T-helper 1 cell treated with Interleukin-12 subunit alpha and Interleukin-12 subunit beta and Interleukin-4 antibody, amounts not matched to agents 30 μg/mL and 1 μg/mL, for 36 hours (primary cell): ENCODE results near the gene FAT4.

Source experiments
- H3K27ac Mint-ChIP-seq: one replicate; pipeline ENCODE4 v1.8.0; 2021; ENCODE audit warnings: mild to moderate bottlenecking, mixed read lengths
- H3K27me3 Mint-ChIP-seq: one replicate; pipeline ENCODE4 v1.8.0; 2021; ENCODE audit warnings: low read depth, mixed read lengths
- H3K36me3 Mint-ChIP-seq: one replicate; pipeline ENCODE4 v1.8.0; 2021; ENCODE audit warnings: low read depth, mixed read lengths
- H3K4me1 Mint-ChIP-seq: one replicate; pipeline ENCODE4 v1.8.0; 2021; ENCODE audit warnings: low read depth, mixed read lengths
- H3K4me3 Mint-ChIP-seq: one replicate; pipeline ENCODE4 v1.8.0; 2021; ENCODE audit warnings: mild to moderate bottlenecking, moderate library complexity, mixed read lengths
- H3K9me3 Mint-ChIP-seq: one replicate; pipeline ENCODE4 v1.8.0; 2021; ENCODE audit warnings: mixed read lengths

The FAT4 gene

DNA sequence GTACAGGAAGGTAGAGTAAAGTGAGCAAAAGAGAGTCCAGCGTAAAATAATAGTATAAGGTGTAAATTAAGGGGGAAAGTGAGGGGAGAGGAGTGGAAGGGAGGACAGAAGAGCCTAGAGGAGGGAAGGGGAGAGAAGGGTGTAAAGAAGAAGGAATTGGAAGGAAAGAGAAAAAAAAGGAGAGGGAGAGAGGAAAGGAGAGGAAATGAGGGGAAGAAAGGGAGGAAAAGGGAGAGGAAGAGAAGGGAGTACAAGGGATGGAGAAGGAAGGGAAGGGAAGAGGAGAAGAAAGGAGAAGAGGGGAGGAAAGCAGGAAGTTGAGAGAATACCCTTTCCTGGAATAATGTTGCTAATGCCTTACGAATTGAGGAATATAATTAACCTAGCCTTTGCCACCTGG, 3.3 kb upstream of the FAT4 start:
- H3K9me3 Mint-ChIP-seq: no peaks in the 10 kb centered on the region
- H3K4me1 Mint-ChIP-seq: peaks cover 19% of the 10 kb centered on the region
- peaks cover 37% of the 10 kb centered on the region for H3K27me3 Mint-ChIP-seq
- peaks cover 1% of the 10 kb centered on the region for H3K36me3 Mint-ChIP-seq
- H3K27ac Mint-ChIP-seq: no peak overlapping the region
- no peak overlapping the region for H3K4me3 Mint-ChIP-seq

DNA sequence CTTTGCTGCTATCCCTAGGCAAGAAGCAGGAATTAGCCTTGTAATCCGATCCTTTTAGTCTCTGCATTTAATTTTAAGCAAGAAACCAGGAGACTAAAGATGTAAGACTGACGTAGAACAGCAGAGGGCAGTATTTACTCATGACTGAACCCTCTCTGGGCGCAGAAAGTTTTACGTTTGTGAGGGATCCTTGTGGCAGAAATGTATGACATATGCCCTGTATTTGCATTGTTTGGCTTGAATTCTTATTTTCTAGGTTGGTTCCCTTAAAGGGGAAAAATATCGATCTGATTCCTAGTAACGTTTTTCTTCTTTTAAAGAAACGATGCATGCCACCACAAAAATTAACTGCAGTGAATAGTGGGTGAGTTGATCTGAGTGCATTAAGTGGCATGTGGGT, 1.3 kb upstream of the FAT4 start:
- peaks cover 1% of the 10 kb centered on the region for H3K36me3 Mint-ChIP-seq
- no peak overlapping the region for H3K27ac Mint-ChIP-seq
- H3K4me3 Mint-ChIP-seq: peak overlapping the region; percentile 54
- H3K4me1 Mint-ChIP-seq: peaks cover 21% of the 10 kb centered on the region
- peaks cover 57% of the 10 kb centered on the region for H3K27me3 Mint-ChIP-seq
- no peaks in the 10 kb centered on the region for H3K9me3 Mint-ChIP-seq

DNA sequence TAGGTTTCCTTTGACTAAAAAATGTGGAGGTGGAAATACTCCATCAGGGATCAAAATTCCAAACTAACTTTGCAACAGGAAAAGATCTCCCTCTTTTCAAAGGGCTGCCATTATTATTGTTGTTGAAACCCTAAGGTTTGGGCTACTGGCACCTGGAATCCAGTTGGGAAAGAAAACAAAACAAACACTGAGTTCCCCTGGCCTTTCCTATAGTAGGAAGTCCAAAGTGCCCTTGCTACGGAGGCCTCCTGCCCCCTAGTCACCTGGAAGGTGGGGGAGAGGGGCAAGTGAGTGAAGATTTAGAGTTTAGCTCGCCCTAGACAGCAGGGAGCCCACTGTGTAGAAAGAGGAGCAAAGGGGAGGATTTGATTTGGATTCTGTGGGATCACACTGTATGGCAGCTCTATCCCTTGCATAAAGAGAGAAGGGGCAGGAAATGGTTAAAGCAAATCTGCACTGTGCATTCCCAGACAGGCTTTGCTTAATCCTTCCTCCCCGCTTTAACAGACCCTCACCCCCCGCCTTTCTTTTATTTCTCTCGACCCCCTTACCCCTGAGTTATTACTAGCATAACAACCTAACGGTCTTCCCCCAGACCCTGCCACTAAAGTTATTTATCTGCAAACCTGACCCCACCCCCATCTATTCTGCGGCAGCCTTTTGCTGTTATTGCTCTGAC, 627 bp upstream of the FAT4 start:
- H3K9me3 Mint-ChIP-seq: no peaks in the 10 kb centered on the region

DNA sequence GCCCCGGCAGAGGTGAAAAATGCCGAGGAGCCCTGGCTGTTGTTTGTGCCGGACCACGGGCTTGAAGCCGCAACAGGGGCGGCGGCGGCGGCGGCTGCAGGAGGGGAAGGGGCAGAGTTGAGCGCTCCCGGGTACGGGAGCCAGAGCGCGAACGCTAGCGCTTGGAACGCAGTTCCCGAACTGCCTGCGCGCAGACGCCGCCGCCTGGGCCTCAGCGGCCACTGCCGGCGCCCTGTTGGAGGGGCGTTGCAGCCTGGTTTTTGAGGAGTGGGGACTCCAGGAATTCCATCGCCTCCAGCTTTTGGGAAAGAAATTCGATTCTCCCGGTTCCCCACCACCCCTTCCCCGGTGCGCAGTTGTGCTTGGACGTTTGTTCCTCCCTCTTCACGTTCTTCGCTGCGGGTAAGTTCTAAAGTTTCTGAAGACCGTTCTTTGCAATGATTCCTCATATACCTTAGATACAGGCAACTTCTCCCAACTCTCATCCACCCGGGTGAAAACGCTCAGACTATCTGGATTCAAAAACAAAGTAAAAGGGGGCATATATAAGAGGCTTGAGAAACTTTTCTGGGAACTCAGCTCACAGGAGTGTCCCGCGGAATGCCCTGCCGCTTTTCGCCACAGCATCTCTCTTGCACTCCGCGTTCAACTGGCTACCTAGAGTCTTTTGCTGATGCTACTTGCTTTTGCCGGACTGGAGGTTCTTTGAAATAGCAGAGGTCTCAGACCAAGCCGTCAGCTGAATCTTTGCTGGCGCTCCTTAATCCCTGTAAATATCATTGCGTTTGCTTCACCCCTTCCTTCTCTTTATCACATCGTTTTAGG, 1.0 kb downstream of the FAT4 start:
- H3K27me3 Mint-ChIP-seq: peaks cover 60% of the 10 kb centered on the region
- no peaks in the 10 kb centered on the region for H3K9me3 Mint-ChIP-seq
- peak overlapping the region; percentile 1 for H3K27ac Mint-ChIP-seq
- H3K4me1 Mint-ChIP-seq: peaks cover 21% of the 10 kb centered on the region
- H3K36me3 Mint-ChIP-seq: peaks cover 1% of the 10 kb centered on the region
- H3K4me3 Mint-ChIP-seq: peak overlapping the region; percentile 86

More for the DNA sequence above, 627 bp upstream of the FAT4 start:
- H3K27ac Mint-ChIP-seq: no peak overlapping the region
- peaks cover 60% of the 10 kb centered on the region for H3K27me3 Mint-ChIP-seq
- H3K4me3 Mint-ChIP-seq: peak overlapping the region; percentile 86
- H3K4me1 Mint-ChIP-seq: peaks cover 21% of the 10 kb centered on the region
- H3K36me3 Mint-ChIP-seq: peaks cover 1% of the 10 kb centered on the region

DNA sequence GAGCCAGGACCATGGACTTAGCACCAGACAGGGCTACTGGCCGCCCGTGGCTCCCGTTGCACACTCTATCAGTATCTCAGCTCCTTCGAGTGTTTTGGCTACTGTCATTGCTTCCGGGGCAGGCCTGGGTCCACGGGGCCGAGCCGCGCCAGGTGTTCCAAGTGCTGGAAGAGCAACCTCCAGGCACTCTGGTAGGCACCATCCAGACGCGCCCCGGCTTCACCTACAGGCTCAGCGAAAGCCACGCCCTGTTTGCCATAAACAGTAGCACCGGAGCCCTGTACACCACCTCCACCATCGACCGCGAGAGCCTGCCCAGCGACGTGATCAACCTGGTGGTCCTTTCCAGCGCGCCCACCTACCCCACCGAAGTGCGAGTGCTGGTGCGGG, 1.6 kb downstream of the FAT4 start:
- Mint-ChIP-seq H3K27me3 (peaks cover 57% of the 10 kb centered on the region), H3K36me3 (peaks cover 1% of the 10 kb centered on the region), H3K4me1 (peaks cover 21% of the 10 kb centered on the region), H3K27ac (no peak overlapping the region), H3K4me3 (peak overlapping the region; percentile 86), H3K9me3 (no peaks in the 10 kb centered on the region)

DNA sequence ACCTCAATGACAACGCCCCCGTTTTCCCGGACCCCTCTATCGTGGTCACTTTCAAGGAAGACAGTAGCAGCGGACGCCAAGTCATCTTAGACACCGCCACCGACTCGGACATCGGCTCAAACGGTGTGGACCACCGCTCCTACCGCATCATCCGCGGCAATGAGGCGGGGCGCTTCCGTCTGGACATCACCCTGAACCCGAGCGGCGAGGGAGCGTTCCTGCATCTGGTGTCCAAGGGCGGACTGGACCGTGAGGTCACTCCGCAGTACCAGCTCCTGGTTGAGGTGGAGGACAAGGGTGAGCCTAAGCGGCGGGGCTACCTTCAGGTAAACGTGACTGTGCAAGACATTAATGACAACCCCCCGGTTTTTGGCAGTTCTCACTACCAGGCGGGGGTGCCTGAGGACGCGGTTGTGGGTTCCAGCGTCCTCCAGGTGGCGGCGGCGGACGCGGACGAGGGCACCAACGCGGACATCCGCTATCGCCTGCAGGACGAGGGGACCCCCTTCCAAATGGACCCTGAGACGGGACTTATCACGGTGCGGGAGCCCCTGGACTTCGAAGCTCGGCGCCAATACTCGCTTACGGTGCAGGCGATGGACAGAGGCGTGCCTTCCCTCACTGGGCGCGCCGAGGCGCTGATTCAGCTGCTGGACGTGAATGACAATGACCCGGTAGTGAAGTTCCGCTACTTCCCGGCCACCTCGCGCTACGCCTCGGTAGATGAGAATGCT, 2.2 kb downstream of the FAT4 start:
- Mint-ChIP-seq H3K27ac (no peak overlapping the region), H3K4me1 (peaks cover 21% of the 10 kb centered on the region), H3K27me3 (peaks cover 56% of the 10 kb centered on the region), H3K9me3 (no peaks in the 10 kb centered on the region), H3K36me3 (peaks cover 1% of the 10 kb centered on the region), H3K4me3 (peak overlapping the region; percentile 86)

DNA sequence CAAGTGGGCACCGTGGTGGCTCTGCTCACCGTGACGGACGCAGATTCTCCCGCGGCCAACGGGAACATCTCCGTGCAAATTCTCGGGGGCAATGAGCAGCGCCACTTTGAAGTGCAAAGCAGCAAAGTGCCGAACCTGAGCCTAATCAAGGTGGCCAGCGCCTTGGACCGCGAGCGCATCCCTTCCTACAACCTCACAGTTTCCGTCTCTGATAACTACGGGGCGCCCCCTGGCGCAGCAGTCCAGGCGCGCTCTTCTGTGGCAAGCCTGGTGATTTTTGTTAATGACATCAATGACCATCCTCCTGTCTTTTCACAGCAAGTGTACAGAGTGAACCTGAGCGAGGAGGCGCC, 2.7 kb downstream of the FAT4 start:
- Mint-ChIP-seq H3K27me3 (peaks cover 56% of the 10 kb centered on the region), H3K4me1 (peaks cover 21% of the 10 kb centered on the region), H3K4me3 (no peak overlapping the region), H3K36me3 (peaks cover 1% of the 10 kb centered on the region), H3K27ac (no peak overlapping the region), H3K9me3 (no peaks in the 10 kb centered on the region)

DNA sequence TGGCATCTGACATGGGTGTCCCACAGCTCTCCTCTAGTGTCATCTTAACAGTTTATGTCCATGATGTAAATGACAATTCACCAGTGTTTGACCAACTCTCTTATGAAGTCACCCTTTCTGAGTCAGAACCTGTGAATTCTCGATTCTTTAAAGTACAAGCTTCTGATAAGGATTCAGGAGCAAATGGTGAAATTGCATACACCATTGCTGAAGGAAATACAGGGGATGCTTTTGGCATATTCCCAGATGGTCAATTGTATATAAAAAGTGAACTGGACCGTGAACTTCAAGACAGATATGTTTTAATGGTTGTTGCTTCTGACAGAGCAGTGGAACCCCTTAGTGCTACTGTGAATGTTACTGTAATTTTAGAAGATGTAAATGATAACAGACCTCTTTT, 4.6 kb downstream of the FAT4 start:
- peaks cover 16% of the 10 kb centered on the region for H3K4me1 Mint-ChIP-seq
- no peaks in the 10 kb centered on the region for H3K9me3 Mint-ChIP-seq
- no peak overlapping the region for H3K4me3 Mint-ChIP-seq
- no peak overlapping the region for H3K27ac Mint-ChIP-seq
- peaks cover 44% of the 10 kb centered on the region for H3K27me3 Mint-ChIP-seq
- H3K36me3 Mint-ChIP-seq: peaks cover 1% of the 10 kb centered on the region

DNA sequence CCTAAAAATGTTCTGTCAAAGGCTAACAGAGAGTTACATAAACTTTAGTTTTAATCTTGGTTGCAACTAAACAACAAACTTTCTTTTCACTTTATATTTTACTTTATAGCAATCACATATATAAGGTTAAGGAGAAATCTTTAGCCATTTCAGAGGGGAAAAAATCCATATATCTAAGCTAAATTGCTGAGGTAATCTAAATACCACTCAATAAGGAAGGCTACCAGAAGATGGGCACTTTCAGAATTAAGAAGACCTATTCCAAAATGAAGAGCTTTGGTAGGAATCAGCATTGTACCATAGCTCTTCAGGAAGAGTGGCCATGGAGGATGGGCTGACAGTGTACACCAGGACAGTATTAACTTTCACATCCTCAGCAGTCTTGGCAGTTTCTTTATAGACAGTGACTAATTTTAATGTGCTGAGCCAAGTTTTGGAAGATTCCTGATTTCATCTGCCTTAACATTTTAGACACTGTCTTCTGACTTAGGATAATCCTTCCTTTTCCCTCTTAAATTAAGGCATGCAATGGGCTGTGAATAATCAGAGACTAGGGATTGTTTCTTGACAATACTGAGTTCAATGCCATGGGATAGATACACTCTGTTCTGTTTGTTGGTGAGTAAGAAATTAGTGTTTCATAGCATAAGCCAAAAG, 7.1 kb downstream of the FAT4 start:
- Mint-ChIP-seq H3K4me3 (no peak overlapping the region), H3K9me3 (no peaks in the 10 kb centered on the region), H3K27ac (no peak overlapping the region), H3K27me3 (peaks cover 20% of the 10 kb centered on the region), H3K36me3 (no peaks in the 10 kb centered on the region), H3K4me1 (no peaks in the 10 kb centered on the region)

DNA sequence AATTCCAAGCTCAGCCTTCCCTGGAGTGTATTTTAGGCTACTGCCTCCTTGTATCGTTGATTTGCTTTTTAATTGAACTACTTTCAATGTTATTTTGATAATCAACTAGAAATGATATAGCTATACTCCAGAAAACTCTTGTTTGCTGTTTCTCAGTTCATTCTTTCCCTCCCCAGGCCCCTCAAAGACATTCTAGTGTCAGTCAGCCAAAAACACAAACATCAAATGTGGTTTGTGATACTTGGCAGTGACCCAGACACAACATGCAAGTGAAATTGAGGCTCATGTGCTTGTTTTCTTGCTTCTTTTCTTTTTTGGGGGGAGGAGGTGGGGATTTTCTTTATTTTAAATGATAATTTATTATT, 7.6 kb downstream of the FAT4 start:
- Mint-ChIP-seq H3K27me3 (peaks cover 15% of the 10 kb centered on the region), H3K4me3 (no peak overlapping the region), H3K9me3 (no peaks in the 10 kb centered on the region)

DNA sequence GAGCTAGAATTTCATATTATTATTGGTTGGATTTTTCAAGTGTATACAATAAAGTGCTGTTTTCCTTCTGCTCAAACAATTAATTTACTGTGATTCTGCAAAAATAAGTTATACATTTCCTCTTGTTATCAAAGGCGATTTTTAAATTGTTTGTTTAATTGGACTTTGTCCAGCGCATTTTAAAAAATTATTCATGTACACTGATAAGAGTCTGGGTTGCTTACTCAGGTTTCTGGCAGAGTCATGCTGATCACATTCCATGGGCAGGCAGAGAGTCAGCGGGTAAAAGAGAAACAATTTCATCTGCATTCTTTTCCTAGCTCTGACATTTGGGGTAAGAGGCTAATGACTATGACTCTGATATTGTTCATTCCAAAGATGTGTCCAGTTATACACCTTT, 8.9 kb downstream of the FAT4 start:
- no peak overlapping the region for H3K4me3 Mint-ChIP-seq
- H3K36me3 Mint-ChIP-seq: no peaks in the 10 kb centered on the region
- H3K27me3 Mint-ChIP-seq: peaks cover 2% of the 10 kb centered on the region
- H3K4me1 Mint-ChIP-seq: no peaks in the 10 kb centered on the region
- H3K9me3 Mint-ChIP-seq: no peaks in the 10 kb centered on the region
- no peak overlapping the region for H3K27ac Mint-ChIP-seq

More for the DNA sequence above, 7.6 kb downstream of the FAT4 start:
- Mint-ChIP-seq H3K4me1 (no peaks in the 10 kb centered on the region), H3K27ac (no peak overlapping the region), H3K36me3 (no peaks in the 10 kb centered on the region)

DNA sequence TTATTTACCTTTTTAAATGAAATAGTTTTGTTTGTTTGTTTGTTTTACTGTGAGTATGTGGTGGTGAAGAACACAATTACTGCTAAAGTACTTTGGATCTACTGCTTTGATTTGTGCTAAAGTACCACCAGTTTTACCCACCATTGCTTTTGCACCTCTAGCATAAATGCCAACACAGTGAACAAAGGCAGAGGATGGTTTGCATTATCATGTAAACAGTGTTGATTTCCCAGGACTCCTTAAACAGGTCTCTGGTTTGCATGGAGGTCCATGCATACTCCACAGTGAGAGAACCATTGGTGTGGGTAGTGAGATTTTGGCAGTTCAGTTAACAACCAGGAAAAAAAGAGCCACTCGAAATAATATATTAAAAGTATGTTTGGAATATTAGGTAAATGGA, 11.0 kb downstream of the FAT4 start:
- H3K27ac Mint-ChIP-seq: no peak overlapping the region
- no peak overlapping the region for H3K4me3 Mint-ChIP-seq
- H3K9me3 Mint-ChIP-seq: no peaks in the 10 kb centered on the region
- H3K27me3 Mint-ChIP-seq: no peaks in the 10 kb centered on the region
- H3K36me3 Mint-ChIP-seq: no peaks in the 10 kb centered on the region
- no peaks in the 10 kb centered on the region for H3K4me1 Mint-ChIP-seq

DNA sequence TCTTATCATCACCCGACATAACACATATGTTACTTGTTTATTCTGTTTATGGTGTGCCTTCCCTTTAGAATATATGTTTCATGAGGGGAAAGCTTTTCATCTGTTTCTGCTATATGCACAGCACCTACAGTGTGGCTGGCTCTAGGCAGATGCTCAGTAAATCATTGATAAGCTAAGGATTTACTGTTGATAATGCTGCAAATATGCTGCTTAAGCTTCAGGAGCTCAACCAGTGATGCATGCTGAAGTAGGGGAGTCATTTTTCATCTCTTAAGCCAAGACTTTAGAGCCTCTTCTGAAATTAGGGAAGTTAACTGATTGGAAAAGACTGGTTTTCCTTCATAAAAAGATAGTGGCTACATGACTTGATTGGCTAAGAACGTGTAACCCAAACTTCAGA, 16.4 kb downstream of the FAT4 start:
- no peaks in the 10 kb centered on the region for H3K36me3 Mint-ChIP-seq
- H3K27ac Mint-ChIP-seq: no peak overlapping the region
- H3K27me3 Mint-ChIP-seq: no peaks in the 10 kb centered on the region
- H3K4me1 Mint-ChIP-seq: no peaks in the 10 kb centered on the region
- H3K9me3 Mint-ChIP-seq: no peaks in the 10 kb centered on the region
- H3K4me3 Mint-ChIP-seq: no peak overlapping the region

DNA sequence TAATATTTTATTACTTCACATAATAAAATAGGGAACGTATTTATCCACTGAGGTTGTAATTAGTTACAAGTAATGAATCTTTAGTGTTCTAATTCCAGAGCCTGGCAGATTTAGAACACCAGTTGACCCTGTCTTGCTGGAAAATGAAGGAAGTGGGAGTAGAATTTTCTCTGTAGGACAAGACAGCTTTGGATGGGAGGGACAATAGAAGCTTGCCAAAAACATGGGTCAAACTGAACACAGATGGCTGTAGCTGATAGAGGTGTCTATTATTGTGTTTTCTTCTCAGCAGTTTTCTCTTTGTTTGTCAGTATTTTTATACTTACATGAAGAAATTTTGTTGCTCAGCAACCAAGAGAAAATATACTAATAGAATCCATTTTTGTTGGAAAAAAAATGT, 20.2 kb downstream of the FAT4 start:
- no peaks in the 10 kb centered on the region for H3K27me3 Mint-ChIP-seq
- H3K9me3 Mint-ChIP-seq: no peaks in the 10 kb centered on the region

More for the DNA sequence above, 20.2 kb downstream of the FAT4 start:
- H3K4me1 Mint-ChIP-seq: no peaks in the 10 kb centered on the region
- H3K27ac Mint-ChIP-seq: no peak overlapping the region
- H3K4me3 Mint-ChIP-seq: no peak overlapping the region
- no peaks in the 10 kb centered on the region for H3K36me3 Mint-ChIP-seq
